ENCODE measurements around the gene CDH12. TPM values are rescaled to one million over a fixed set of nuclear protein-coding genes. Genes with fewer than 3 reads are reported as not detected.

The CDH12 gene
- polyA plus RNA-seq, 2 of the 4 experiments (the other 2 are of a cell fraction): 0.04 TPM; not detected in 1

- WGBS (ENCODE audit: missing lambda C conversion rate): 2% methylated on average over 2 of the region's 2 CpGs
- ChIA-PET CTCF (no interaction called here), POLR2A (no interaction called here)
- H3K4me2 ChIP-seq: no peak overlapping the region
- no peak for FAIRE-seq
- TF ChIP-seq HDAC2 (IDR thresholded peaks at IDR 0.05) (no peak), HOXA7 (CRISPR knock-in tag; IDR thresholded peaks at IDR 0.05) (no peak), MAX (IDR thresholded peaks at IDR 0.05) (no peak), NFE2L2 (conservative IDR thresholded peaks at IDR 0.05; ENCODE audit: low read length) (no peak), ZNF302 (CRISPR knock-in tag; IDR thresholded peaks at IDR 0.05) (no peak), TFCP2L1 (CRISPR knock-in tag; IDR thresholded peaks at IDR 0.05) (no peak), CEBPB (IDR thresholded peaks at IDR 0.05) (no peak), BCL3 (IDR thresholded peaks at IDR 0.05) (no peak), CHD4 (IDR thresholded peaks at IDR 0.05; ENCODE audit: borderline replicate concordance) (no peak), POLR2A (IDR thresholded peaks at IDR 0.05; ENCODE audit: low read length) (no peak), GATA3 (IDR thresholded peaks at IDR 0.05; ENCODE audit: borderline replicate concordance) (no peak), FOXS1 (CRISPR knock-in tag; IDR thresholded peaks at IDR 0.05) (no peak), CBX8 (IDR thresholded peaks at IDR 0.05) (no peak), RARB (CRISPR knock-in tag; IDR thresholded peaks at IDR 0.05) (no peak), RCOR1 (IDR thresholded peaks at IDR 0.05; ENCODE audit: low read depth, low read length) (no peak), SREBF2 (IDR thresholded peaks at IDR 0.05) (no peak), RFX5 (IDR thresholded peaks at IDR 0.05) (no peak), HMGXB4 (CRISPR knock-in tag; IDR thresholded peaks at IDR 0.05; ENCODE audit: borderline replicate concordance) (no peak)
- TF ChIP-seq, protein P1, sequence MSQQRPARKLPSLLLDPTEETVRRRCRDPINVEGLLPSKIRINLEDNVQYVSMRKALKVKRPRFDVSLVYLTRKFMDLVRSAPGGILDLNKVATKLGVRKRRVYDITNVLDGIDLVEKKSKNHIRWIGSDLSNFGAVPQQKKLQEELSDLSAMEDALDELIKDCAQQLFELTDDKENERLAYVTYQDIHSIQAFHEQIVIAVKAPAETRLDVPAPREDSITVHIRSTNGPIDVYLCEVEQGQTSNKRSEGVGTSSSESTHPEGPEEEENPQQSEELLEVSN (IDR thresholded peaks at IDR 0.05; ENCODE audit: borderline replicate concordance, low read depth): no peak
- TF ChIP-seq, protein P2, sequence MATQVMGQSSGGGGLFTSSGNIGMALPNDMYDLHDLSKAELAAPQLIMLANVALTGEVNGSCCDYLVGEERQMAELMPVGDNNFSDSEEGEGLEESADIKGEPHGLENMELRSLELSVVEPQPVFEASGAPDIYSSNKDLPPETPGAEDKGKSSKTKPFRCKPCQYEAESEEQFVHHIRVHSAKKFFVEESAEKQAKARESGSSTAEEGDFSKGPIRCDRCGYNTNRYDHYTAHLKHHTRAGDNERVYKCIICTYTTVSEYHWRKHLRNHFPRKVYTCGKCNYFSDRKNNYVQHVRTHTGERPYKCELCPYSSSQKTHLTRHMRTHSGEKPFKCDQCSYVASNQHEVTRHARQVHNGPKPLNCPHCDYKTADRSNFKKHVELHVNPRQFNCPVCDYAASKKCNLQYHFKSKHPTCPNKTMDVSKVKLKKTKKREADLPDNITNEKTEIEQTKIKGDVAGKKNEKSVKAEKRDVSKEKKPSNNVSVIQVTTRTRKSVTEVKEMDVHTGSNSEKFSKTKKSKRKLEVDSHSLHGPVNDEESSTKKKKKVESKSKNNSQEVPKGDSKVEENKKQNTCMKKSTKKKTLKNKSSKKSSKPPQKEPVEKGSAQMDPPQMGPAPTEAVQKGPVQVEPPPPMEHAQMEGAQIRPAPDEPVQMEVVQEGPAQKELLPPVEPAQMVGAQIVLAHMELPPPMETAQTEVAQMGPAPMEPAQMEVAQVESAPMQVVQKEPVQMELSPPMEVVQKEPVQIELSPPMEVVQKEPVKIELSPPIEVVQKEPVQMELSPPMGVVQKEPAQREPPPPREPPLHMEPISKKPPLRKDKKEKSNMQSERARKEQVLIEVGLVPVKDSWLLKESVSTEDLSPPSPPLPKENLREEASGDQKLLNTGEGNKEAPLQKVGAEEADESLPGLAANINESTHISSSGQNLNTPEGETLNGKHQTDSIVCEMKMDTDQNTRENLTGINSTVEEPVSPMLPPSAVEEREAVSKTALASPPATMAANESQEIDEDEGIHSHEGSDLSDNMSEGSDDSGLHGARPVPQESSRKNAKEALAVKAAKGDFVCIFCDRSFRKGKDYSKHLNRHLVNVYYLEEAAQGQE (IDR thresholded peaks at IDR 0.05): no peak
- ATAC-seq: no peak
- DNase-seq (ENCODE audit: low read depth in 1 of 2, low spot score in 1 of 2): no peak
- no peak overlapping the region for H3K27ac ChIP-seq
- no peaks in the 10 kb centered on the region for H3K4me1 ChIP-seq
- no peaks in the 10 kb centered on the region for H3K9me3 ChIP-seq
- H3K4me3 ChIP-seq: no peak overlapping the region
Measured at GRCh38 chr5:22471154-22471553, 382.0 kb downstream of the CDH12 start.

DNA sequence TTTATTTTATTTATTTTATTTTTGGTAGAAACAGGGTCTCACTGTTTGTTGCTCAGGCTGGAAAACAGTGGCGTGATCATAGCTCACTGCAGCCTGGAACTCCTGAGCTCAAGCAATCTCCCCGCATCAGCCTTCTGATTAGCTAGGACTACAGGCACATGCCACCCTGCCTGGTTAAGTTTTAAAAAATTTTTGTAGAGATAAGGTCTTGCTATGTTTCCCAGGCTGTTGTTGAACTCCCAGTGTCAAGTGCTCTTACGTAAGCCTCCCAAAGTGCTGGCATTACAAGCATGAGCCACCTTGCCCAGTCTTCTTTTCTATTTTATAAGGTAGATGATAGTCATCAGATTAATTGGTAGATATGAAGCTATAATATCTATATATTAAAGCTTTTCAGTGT, 382.7 kb downstream of the CDH12 start:
- no peak overlapping the region for H3K27ac ChIP-seq
- H3K9me3 ChIP-seq: no peaks in the 10 kb centered on the region
- POLR2A ChIA-PET: no interaction called here
- ATAC-seq (no peak), DNase-seq (ENCODE audit: low read depth in 1 of 2, low spot score in 1 of 2) (no peak), FAIRE-seq (no peak)
- H3K4me1 ChIP-seq: no peaks in the 10 kb centered on the region
- no peak overlapping the region for H3K4me3 ChIP-seq
- no peak overlapping the region for H3K4me2 ChIP-seq
- no peak for TF ChIP-seq EHMT2 (IDR thresholded peaks at IDR 0.05; ENCODE audit: low read depth)
- no peak for TF ChIP-seq MYC (IDR thresholded peaks at IDR 0.05; ENCODE audit: borderline replicate concordance, low read length)
- TF ChIP-seq ZNF302 (CRISPR knock-in tag; IDR thresholded peaks at IDR 0.05): no peak
- WGBS (ENCODE audit: missing lambda C conversion rate): 33% methylated on average over 3 of the region's 3 CpGs
- CTCF ChIA-PET: no interaction called here
